Right forelimb (tissue), 1 donor: ENCODE data around the gene PEX16.
A peak's percentile ranks its signal among the peaks of the same experiment; 100 is the strongest.
"Not testable (repeated sequence)": the region's sequence is repeated elsewhere in the genome, so short reads cannot be mapped to it uniquely, and the experiment has no call there.

Experiments
- DNase-seq: peaks from one replicate; pipeline ENCODE4 v3.0.0-alpha.2; 2018

Gene PEX16

DNA sequence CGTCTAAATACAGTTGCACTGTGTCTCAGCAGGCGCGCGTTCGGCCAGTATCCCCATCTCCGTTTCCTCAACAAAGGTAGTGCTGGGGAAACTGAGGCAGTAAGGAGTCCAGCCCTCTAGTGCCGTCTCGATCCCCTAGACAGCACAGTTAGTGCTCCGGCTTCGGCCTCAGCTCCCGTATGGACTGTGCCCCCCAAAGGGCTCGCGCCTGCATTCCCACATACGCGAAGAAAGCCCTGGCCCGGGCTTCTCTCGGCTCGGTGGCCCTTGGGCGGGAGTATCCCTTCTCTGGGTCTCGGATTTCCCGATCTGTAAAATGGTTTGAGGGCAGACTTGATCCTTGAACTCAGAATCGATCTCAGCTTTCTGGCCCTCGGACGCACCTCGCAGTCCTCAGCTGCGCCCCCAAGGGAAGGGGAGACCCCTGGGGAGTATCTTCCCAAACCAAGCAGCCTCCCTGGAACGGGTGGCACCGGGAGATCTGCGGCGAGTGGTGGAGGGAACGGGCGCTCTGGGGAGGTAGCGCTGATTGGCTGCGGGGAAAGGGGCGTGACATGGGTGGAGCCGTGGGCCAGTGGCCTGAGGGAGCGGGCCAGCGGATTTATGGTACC lies 759 bp upstream of the PEX16 start:
- peak; percentile 70 for DNase-seq

DNA sequence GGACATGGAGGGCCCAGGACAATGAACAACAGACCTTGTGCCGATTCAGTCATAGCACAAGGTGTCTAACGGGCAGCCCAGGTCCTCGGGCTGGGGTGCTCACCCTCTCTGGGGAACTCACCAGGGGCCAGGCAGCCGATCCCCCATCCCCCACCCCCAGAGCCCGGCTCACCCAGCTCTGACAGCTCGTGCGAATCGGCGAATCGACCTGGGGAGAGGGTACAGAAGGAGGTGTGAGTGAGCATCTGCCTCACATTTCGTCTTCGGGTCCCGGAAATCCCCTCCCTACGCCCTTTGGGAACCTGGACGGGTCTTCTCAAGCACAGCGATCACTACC lies 423 bp downstream of the PEX16 start:
- DNase-seq = no peak

DNA sequence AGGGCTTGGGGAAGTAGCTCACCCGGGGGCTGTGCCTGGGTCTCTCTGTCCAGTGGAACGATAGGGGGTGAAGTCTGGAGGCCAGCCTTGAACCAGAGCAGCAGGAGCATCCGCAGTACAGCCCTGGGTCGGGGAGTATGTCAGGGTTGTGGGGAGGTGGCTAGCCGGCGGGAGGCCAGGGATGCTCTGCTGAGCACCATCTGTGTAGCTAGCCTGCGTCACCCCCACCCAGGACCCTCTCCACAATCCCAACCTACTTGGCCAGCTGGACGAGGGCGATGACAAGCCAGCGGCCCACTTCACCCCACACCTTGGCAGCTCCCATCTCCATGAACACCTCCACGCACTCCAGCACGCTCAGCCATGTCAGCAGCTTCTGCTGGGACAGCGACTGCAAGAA lies 2.2 kb downstream of the PEX16 start:
- no peak for DNase-seq

DNA sequence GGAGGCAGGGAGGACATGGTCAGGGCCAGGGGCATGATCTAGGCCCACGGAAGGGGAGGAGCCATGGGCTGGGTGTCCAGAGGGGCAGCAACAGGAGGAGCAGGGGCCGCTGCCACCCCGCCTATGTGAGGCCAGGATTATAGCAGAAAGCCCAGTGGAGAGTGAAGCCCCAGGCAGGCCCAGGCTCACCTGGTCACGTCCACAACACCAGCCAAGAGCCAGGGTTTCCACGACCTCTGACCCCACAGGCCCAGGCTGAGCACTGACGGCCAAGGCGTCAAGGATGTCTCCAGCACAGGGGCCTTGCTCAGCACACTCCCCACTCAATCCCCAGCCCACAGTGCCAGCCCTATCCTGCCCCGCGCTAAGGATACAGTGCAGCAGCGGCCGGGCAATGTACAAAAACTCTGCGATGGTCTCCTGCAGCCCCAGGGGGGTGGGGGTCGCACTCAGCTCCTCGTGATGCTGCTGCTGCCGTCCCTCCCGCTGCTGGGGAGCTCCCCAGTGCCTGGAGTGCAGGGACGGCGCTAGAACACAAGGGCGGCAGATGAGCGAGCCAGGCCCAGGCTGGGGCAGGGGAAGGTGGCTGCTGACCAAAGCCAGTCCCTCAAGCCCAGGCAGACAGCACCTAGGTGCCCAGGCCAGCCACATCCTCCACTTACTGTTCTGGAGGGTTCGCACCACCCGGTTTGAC lies 3.6 kb downstream of the PEX16 start:
- DNase-seq = no peak

DNA sequence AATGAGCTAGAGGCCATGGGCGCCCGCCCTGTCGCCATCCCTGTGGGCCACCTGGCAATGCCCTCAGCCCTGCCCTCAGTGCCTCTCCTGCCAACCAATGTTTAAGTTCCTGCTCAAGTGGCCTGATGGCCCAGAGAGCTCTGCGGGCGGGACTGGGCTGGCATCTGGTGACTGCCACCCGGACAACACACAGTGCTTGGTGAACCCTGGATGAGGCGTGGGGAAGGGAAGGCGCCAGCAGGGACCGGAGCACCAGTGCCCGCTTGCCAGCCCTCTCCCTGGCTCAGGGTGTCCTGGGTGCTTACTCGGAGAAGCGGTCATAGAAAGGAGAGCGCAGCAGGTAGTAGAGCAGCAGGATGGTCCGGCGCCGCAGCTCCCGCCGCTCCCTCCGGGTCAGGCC lies 4.2 kb downstream of the PEX16 start:
- DNase-seq = no peak

DNA sequence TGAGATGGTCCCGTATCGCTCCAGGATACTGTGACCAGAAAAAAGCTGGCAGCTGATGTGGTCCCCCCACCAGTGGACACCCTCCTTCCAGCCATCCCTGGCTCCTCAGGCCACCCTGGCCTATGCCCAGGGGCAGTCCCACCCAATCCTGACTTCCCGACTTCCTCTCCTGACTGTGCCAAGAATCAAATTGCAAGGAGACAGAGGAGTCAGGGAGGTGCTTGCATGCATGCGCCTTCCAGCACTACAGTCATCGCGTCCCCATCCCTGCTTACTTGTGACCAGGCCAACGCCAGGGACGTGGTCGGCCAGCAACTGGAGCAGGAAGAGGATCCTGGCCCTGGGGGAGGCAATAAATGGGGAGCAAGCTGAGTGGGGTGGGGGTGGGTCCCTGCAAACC lies 7.1 kb downstream of the PEX16 start:
- no peak for DNase-seq

DNA sequence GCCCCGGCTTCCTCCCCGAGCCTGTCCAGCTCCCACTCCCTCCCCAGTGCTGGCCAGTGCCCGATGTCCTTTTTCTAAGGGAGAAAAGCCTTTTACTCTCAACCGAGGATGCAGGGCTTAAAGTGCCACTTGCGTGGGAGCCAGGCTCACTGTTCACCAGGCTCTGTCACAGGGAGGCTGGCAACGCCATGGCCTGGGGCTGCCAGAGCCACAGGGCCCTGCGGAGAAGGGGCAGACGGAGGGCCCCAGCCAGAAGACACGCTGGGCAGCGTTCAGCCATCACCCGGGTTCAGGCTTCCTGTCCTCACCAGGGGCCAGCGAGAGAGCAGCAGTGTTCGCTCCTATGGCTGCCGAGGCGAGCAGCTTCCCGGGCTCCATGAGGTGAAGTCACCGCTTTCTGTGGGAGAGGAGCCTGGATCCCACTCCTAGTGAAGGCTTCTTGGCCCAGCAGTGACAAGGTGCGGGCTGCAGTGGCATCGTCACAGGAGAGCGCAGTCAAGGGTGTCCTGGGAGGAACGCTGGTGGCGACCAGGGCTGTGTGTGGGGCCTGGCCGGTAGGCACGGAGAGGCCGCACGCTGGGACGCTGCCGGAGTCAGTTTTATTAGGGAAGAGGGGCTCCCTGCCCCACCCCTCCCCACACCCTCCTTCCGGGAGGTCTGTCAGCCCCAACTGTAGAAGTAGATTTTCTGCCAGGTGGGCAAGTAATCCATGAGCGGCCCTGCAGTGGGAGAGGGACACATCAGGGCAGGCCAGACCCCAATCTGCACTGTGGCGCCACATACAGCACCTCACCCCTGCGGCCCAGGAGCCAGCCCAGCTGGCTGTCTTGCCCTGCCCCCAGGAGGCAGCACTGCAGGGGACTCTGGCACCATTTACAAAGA lies 7.8 kb downstream of the PEX16 start:
- DNase-seq = no peak

DNA sequence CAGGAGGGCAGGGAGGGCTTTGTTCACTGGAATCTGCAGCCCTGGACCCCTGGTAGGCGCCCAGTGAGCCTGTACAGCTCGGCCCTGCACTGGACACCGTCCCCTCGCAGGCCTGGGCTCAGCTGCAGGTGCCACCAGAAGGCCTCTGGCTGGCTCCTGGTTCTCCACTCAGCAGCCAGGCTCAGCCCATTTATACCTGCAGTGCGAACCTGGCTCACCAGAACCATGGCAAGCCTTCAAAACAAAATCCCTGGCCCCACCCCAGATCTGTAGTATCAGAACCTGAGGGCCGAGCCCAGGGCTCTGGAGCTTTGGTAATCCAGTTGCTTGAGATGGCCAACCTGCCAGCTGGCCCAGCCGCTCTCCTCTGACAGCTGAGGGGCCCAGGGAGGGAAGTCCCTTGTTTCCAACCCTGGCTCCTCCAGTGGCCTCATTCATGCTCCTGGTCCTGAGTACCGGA lies 9.7 kb downstream of the PEX16 start:
- DNase-seq = no peak

DNA sequence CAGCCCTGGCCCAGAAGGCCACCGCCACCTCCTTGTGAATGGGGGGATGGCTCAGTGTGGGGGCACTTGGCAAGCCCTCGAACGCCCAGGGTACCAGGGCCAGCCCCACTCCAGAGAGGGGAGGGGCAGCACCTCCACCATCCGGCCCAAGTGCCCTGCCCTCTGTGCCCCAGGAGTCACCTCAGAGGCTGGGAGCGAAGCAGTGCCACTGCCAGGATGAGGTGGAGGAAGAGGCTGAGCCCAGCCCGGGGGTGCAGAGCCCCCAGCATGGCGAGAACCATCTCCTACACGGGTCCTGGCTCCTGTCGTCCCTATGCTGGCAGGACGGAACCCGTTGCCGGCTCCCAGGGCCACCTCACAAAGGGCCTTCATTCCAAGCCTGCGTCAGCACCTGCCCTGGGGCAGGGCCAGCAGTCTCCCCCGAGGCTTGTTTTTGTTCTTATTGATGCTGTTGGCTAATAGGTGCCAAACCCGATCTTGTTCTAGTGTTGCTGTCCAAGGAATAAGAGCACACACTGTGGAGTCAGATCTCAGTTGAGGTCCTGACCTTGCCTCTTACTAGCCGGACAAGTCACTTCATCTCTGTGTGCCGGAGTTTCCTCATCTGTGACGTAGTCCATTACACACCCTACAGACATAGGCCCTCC lies 10.6 kb downstream of the PEX16 start, which contains the start of gene FREY1:
FREY1 (minus strand) TSS at position 307 of the 647 bp plus-strand sequence; CDS start at position 281, 26 bp downstream.
- DNase-seq = no peak

DNA sequence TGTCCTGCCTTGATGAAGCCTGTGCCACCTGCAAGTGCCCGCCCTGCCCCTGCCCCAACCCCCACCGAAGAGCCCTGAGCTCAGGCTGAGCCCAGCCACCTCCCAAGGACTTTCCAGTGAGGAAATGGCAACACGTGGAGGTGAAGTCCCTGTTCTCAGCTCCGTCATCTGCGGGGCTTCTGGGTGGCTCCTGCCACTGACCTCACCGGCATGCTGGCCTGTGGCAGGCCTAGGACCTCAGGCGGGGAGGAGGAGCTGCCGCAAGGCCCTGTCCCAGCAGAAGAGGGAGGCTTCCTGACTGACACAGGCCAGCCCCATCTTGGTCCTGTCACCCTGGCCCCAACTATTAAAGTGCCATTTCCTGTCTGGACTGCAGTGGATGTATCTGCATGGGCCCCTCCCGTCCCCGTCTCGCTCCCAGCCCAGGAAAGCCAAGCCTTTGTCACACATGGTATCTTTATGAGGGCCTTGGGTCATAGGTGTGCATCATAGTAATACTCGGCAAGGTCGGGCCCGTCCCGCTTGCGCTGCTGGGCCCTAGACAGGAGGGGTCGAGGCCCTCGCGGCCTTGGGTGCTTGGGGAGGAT lies 11.5 kb downstream of the PEX16 start:
- no peak for DNase-seq

DNA sequence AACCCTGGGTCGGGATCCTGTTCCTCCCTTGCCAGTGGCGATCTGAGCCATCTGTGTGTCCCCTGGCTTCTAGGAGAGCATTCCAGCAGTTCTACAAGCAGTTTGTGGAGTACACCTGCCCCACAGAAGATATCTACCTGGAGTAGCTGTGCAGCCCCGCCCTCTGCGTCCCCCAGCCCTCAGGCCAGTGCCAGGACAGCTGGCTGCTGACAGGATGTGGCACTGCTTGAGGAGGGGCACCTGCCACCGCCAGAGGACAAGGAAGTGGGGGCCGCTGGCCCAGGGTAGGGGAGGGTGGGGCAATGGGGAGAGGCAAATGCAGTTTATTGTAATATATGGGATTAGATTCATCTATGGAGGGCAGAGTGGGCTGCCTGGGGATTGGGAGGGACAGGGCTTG lies 12.1 kb downstream of the PEX16 start:
- not testable (repeated sequence) for DNase-seq

DNA sequence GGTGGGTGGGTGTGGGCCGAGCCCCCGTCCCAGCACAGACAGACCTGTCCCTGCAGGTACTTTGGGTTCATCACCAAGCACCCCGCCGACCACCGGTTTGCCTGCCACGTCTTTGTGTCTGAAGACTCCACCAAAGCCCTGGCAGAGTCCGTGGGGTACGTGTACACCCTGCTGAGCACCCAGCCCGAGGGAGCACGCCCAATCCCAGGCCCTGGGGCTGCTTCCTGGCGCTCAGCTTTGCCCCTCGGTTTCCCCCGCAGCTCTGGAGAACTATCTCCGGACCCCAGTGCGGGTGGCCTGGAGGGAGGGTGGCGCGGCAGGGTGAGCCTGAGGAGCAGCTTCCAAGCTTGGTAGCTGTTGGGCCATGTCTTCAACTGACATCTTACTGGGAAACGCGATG lies 12.6 kb downstream of the PEX16 start:
- DNase-seq = no peak

DNA sequence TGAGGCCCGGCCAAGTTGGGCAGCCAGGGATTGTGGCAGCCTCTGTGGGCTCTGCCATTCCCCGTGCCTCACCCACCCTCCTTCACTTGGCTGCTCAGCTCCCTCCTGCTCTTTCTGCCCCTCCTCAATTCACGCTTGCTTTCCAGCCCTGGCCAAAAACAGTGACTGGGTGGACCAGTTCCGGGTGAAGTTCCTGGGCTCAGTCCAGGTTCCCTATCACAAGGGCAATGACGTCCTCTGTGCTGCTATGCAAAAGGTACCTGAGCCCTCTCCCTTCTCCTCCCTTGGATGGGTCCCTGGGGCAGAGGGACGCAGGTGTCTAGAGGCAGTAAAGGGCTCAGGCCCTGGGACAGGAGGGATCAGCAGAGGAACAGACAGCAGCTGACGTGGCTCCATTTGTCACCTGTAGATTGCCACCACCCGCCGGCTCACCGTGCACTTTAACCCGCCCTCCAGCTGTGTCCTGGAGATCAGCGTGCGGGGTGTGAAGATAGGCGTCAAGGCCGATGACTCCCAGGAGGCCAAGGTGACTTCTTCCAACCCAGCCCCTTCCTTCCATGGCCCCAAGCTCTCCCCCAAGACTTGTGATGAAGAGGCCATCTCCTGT lies 13.3 kb downstream of the PEX16 start:
- DNase-seq = no peak

DNA sequence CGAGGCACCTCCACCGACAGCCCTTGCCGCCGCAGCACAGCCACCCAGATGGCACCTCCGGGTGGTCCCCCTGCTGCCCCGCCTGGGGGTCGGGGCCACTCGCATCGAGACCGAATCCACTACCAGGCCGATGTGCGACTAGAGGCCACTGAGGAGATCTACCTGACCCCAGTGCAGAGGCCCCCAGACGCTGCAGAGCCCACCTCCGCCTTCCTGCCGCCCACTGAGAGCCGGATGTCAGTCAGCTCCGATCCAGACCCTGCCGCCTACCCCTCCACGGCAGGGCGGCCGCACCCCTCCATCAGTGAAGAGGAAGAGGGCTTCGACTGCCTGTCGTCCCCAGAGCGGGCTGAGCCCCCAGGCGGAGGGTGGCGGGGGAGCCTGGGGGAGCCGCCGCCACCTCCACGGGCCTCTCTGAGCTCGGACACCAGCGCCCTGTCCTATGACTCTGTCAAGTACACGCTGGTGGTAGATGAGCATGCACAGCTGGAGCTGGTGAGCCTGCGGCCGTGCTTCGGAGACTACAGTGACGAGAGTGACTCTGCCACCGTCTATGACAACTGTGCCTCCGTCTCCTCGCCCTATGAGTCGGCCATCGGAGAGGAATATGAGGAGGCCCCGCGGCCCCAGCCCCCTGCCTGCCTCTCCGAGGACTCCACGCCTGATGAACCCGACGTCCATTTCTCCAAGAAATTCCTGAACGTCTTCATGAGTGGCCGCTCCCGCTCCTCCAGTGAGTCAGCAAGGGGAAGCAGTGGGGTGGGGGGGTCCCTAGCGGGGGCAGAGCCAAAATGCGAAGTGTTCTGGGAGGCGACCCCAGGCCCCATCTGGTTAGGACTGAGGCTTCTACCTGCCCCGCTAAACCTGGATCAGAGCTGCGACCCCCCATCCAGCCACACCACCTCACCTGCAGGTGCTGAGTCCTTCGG lies 15.0 kb downstream of the PEX16 start:
- no peak for DNase-seq

DNA sequence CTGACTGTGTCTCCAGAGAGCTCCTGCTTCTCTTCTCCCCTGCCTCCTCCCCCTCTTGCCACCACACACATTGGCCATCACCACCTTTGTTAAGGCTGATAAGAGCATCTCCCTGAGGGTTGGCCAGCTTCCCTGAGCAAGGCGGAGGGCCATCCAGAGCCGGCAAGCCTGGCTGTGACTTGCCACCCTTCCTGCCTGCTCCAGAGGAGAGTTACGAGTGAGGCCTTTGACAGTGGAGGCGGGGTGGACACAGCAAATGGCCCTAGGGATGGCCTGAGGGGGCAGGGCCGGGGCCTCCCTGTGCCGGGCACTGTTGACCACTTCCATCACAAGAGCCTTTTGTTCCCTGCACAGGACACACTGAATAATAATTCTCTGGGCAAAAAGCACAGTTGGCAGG lies 16.1 kb downstream of the PEX16 start:
- DNase-seq = no peak

DNA sequence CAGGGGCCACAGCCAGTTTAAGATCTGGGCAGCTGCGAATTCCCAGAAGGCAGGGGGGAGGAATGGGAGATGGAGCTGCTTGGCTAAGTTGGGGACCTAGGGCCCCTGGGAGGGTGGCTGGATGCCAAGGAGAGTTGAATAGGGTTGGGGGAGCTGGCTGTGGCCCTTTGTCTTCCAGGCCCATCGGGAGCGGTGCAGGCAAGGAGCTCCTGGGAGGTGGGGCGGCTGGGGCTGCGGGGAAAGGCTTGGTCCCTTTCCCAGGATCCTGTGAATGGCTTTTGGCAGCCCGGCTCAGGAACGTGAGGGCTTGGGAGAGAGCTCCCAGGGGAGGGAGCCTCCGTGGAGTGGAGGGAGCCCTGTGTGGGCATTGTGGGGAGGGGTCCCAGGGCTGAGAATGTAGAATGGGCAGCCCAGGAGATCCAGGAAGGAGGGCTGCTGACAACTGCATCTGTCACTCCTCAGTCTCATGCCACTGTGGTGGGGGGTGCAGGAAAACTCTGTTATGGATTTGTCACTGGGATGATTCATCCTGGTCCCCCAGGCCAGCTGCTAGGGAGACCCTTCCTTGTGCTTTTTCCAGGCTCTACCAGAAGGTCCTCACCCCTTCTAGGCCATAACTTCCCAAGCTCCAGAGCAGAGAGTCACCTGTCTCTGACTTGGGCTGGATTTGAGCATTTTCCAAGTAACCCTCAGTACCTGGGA lies 16.6 kb downstream of the PEX16 start:
- no peak for DNase-seq

DNA sequence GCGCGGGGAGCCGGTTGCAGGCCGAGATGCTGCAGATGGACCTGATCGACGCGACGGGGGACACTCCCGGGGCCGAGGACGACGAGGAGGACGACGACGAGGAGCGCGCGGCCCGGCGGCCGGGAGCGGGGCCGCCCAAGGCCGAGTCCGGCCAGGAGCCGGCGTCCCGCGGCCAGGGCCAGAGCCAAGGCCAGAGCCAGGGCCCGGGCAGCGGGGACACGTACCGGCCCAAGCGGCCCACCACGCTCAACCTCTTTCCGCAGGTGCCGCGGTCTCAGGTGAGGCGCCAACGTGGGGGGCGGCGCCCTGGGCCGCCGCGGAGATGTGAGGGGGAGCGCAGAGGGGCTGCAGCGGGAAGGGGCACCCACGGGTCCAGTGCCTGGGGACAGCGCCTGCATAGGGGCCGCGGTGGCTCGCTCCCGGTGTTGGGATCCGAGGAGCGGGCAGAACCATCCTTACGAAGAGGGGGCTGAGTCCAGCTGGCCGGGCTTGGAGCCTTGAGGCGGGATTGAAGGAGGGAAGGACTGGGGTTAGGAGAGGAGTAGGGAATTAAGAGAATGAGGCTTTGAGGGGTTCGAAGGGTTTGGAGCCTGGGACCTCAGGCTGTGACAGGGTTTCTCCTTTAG lies 17.4 kb downstream of the PEX16 start:
- DNase-seq = not testable (repeated sequence)

DNA sequence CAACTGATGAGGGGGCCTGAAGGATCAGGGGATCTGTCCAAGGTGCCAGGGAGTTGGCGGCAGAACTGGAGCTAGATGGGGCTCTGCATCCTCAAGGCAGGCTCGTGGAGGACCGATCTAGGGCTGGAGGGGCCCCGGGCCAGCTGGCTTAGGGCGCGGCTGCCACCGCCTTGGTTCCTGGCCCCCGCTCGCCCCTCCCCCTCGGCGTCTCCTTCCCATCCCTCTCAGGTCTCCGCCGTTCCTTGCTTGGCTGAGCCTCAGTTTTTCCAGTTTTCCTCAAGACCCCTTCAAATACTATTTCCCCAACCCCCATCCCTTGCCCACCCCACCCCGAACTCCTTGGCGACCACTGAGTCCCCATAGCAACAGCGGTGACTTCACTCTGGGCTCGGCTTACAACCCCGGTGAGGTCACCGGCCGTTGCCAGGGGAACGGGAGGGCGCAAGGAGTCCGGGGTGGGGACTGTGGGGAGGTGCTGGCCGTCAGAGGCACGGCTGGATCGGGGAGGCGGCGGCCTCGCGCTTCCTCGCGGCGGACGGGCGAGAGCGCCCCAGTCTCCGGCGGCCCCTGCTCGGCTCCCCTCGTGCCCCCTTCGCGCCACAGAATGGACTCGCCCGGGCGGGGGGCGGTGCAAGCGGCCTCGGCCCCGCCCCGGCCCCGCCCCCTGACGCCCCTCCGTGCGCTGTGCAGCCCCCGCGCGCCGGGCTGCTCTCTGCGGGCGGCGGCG lies 18.1 kb downstream of the PEX16 start:
- DNase-seq = peak; percentile 94

DNA sequence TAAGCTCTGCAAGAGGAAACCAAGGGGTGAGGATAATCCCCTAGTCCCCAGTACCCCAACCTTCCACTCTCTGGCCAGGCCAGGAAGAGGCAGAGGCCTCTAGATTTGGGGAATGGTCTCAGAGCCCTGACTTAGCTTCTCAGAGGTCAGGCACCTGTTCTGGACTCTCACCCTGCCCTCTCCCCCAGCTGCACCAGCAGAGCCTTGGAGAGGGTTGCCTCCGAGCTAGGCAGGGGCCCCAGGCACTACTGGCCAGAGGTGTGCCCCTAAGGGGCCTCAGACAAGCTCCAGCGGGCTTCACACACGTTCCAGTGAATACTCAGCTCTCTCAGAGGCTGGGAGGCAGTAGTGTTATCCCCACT lies 18.6 kb downstream of the PEX16 start:
- no peak for DNase-seq

DNA sequence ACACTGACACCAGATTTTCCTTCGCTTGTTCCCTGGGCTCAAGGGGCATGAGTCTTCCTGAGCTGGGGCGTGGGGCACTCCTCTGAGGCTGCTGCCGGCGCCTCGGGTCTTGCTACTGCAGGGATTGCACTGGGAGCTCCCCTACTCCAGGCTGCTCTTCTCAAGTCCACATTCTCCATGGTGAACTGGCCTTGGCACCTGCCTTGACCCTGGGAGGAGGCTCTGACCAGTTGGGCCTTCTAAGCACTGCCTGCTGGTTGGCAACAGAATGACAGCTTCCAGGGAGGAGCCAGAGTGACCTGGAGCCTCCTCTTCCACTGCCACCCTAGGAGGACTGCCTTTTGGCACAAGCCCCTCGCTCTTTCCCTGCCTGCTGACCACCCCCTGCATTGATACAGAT lies 20.1 kb downstream of the PEX16 start:
- DNase-seq = no peak
